Endodermal cell (in vitro differentiated cells): ENCODE measurements around the gene SLC22A5. TPM values are rescaled to one million over a fixed set of nuclear protein-coding genes. Genes with fewer than 3 reads are reported as not detected.

Experiments
- DNase-seq: peaks from one replicate; pipeline ENCODE4 v3.0.0-alpha.2; 2017
- H3K27ac ChIP-seq: 2 replicates; pipeline ENCODE4 v1.5.1; 2013; ENCODE audit warnings: mild to moderate bottlenecking, low read depth, low read length, moderate library complexity
- H3K27me3 ChIP-seq: 2 replicates; pipeline ENCODE4 v1.6.1; 2013; ENCODE audit warnings: mild to moderate bottlenecking, low read length, moderate library complexity; ENCODE audit not compliant: insufficient read depth, control insufficient read depth, poor library complexity, severe bottlenecking
- H3K36me3 ChIP-seq: 2 replicates; pipeline ENCODE4 v1.7.0; 2013; ENCODE audit warnings: mild to moderate bottlenecking, low read length, moderate library complexity; ENCODE audit not compliant: control insufficient read depth, insufficient read depth
- H3K4me1 ChIP-seq: one replicate; pipeline ENCODE4 v1.7.0; 2013; ENCODE audit warnings: low read length; ENCODE audit not compliant: control insufficient read depth, insufficient read depth
- H3K4me3 ChIP-seq: 2 replicates; pipeline ENCODE4 v1.5.1; 2013; ENCODE audit warnings: mild to moderate bottlenecking, low read length, moderate library complexity
- H3K9ac ChIP-seq: 2 replicates; pipeline ENCODE4 v1.6.1; 2013; ENCODE audit warnings: mild to moderate bottlenecking, low read length, moderate library complexity; ENCODE audit not compliant: poor library complexity, severe bottlenecking; ENCODE audit errors: extremely low read depth
- H3K9me3 ChIP-seq: 2 replicates; pipeline ENCODE4 v1.6.1; 2013; ENCODE audit warnings: mild to moderate bottlenecking, low read length, moderate library complexity; ENCODE audit not compliant: control insufficient read depth
- H3K27ac Mint-ChIP-seq: 2 replicates; pipeline ENCODE4 v1.8.0; 2020; ENCODE audit warnings: mixed read lengths
- H3K27me3 Mint-ChIP-seq: 2 replicates; pipeline ENCODE4 v1.8.0; 2021; ENCODE audit warnings: mild to moderate bottlenecking, mixed read lengths; ENCODE audit not compliant: insufficient read depth
- H3K36me3 Mint-ChIP-seq: 2 replicates; pipeline ENCODE4 v1.8.0; 2020; ENCODE audit warnings: low read depth, mixed read lengths
- H3K4me1 Mint-ChIP-seq: 2 replicates; pipeline ENCODE4 v1.8.0; 2020; ENCODE audit warnings: mixed read lengths
- H3K4me3 Mint-ChIP-seq: 2 replicates; pipeline ENCODE4 v1.8.0; 2020; ENCODE audit warnings: mild to moderate bottlenecking, moderate library complexity, mixed read lengths
- H3K9me3 Mint-ChIP-seq: 2 replicates; pipeline ENCODE4 v1.8.0; 2020; ENCODE audit warnings: mild to moderate bottlenecking, mixed read lengths
- WGBS, 2 experiments: methylation state at CpG; one replicate each; pipeline versions ENCODE4 v1.1.5 to v1.1.7; 2013; ENCODE audit warnings: missing lambda C conversion rate in 2 of 2, mixed read lengths in 1 of 2; ENCODE audit not compliant: insufficient coverage in 1 of 2, insufficient read length in 1 of 2; 5-methylcytosine and 5-hydroxymethylcytosine counted together
- total RNA-seq, 2 donors: library from RNA; stranded (reverse); fragmentation: NEBNext Ultra II Directional in 1 of 2; extraction: Animal tissue kit (Norgen Biotek cat#: 25700) in 1 of 2; gene quantifications; 2 replicates in 1 of 2; 3 replicates in 1 of 2; pipeline ENCODE4 v1.2.1, GENCODE V29; 2021
- TF ChIP-seq, protein P1 (sequence below): fragments of 200-600 bp; sonication (generic); conservative IDR thresholded peaks from 2 replicates; pipeline ENCODE4 v1.5.0; 2021; ENCODE audit warnings: antibody characterized with exemption, mild to moderate bottlenecking

SLC22A5 gene
- total RNA-seq, 2 donors from 2014 or later, result 4.9 to 8.2 TPM

DNA sequence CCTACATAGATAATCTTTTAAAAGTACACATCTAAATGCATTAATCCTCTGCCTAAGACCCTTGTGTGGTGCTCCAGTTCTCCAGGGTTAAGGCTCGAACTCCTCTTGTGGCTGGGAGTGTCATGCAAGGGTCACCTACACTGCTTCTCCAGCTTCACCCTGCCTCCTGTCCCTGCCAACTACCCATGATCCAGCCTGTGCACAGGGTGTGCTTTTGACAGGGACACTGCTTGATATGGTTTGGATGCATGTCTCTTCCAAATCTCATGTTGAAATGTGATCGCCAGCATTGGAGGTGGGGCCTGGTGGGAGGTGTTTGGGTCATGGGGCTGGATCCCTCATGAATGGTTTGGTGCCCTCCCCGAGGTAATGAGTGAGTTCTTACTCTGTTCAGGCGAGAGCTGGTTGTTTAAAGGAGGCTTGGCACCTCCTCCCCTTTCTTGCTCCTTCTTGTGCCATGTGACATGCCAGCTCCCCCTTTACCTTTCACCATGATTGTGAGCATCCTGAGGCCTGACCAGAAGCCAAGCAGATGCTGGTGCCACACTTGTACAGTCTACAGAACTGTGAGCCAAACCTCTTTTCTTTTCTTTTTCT is 48.5 kb downstream of the SLC22A5 start:
- no peak overlapping the region for H3K27ac Mint-ChIP-seq
- H3K4me3 ChIP-seq, result no peak overlapping the region
- H3K27me3 Mint-ChIP-seq, result no peaks in the 10 kb centered on the region
- no peak overlapping the region for H3K27ac ChIP-seq
- no peaks in the 10 kb centered on the region for H3K9me3 ChIP-seq
- H3K9me3 Mint-ChIP-seq, result no peaks in the 10 kb centered on the region
- H3K36me3 Mint-ChIP-seq, result no peaks in the 10 kb centered on the region
- H3K9ac ChIP-seq, result no peak overlapping the region
- WGBS, 2 experiments, result 94 to 100% methylated on average over 2 to 4 of the region's 4 CpGs
- no peaks in the 10 kb centered on the region for H3K4me1 ChIP-seq
- peaks cover 10% of the 10 kb centered on the region for H3K4me1 Mint-ChIP-seq
- DNase-seq, result no peak
- H3K27me3 ChIP-seq, result no peaks in the 10 kb centered on the region
- H3K36me3 ChIP-seq, result no peaks in the 10 kb centered on the region
- TF ChIP-seq, protein P1, sequence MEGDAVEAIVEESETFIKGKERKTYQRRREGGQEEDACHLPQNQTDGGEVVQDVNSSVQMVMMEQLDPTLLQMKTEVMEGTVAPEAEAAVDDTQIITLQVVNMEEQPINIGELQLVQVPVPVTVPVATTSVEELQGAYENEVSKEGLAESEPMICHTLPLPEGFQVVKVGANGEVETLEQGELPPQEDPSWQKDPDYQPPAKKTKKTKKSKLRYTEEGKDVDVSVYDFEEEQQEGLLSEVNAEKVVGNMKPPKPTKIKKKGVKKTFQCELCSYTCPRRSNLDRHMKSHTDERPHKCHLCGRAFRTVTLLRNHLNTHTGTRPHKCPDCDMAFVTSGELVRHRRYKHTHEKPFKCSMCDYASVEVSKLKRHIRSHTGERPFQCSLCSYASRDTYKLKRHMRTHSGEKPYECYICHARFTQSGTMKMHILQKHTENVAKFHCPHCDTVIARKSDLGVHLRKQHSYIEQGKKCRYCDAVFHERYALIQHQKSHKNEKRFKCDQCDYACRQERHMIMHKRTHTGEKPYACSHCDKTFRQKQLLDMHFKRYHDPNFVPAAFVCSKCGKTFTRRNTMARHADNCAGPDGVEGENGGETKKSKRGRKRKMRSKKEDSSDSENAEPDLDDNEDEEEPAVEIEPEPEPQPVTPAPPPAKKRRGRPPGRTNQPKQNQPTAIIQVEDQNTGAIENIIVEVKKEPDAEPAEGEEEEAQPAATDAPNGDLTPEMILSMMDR, result no peak
- H3K4me3 Mint-ChIP-seq, result no peak overlapping the region

DNA sequence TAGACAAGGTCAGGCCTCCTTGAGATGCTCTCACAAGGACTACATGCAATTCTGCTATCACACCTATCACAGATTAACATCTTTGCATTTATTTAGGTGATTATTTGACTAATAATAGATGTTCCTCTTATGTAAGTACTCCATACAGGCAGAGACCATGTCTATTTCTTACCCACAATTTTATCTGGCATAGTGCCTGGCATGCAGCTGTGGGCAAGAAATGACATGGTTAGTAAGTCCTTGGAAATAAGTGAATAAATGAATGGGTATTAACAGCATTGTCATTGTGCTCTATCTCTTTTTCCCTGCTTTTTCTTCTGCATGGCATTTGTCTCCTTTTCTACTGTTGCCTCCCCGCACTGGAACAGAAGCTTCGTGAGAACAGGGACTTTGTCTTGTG is 49.4 kb downstream of the SLC22A5 start:
- Histone ChIP-seq H3K36me3 (no peaks in the 10 kb centered on the region), H3K9ac (no peak overlapping the region), H3K27me3 (no peaks in the 10 kb centered on the region), H3K4me3 (no peak overlapping the region), H3K27ac (no peak overlapping the region), H3K9me3 (no peaks in the 10 kb centered on the region), H3K4me1 (no peaks in the 10 kb centered on the region)
- WGBS, 2 experiments, result 82 to 91% methylated on average over 2 of the region's 2 CpGs
- Mint-ChIP-seq H3K27me3 (no peaks in the 10 kb centered on the region), H3K4me1 (peaks cover 14% of the 10 kb centered on the region), H3K9me3 (no peaks in the 10 kb centered on the region), H3K4me3 (no peak overlapping the region), H3K27ac (no peak overlapping the region), H3K36me3 (no peaks in the 10 kb centered on the region)
- no peak for DNase-seq
- TF ChIP-seq, protein P1, result no peak

DNA sequence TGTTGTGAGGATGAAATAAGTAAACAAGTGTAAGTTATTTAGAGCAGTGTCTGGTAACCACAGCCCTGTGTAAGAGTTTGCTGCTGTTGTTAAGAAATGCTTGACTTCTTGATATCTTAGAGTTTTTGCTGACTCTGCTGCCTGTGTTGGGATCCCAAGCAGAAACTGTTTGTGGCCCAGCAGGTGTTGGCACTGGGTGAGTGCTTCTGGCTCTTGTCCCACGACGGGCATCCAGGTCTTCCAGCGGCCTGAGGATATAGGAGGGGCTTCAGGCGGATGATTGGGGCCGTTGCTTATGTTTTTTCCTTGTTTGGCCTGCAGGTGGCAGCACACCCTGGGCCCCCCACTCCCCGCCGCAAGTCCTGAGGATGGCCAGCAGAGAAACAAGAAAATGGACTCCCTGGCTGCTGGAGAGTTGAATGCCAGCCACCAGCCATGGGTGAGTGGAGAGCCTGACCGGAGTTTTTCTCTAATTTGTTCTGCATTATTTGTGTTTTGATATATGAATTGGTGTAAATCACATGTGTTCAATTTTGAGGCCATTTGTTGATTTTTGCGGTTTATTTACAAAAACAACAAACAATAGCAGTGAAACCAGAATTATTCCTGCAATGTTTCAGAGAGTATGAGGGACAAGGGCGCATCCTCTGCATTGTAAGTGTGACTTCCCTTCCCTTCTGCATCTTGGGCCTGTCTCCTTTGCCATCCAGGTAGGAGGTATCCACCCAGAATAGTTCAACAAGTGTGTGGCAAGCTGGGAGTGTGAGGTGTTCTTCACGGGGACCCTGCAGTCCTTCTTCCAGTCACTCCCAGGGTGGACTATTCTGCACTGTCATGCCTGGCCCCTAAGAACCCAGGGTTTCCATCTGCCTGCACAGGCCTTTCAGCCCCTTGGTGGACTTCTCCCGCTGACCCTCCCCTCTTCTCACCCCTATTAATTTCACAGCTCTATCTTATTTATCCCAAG is 50.3 kb downstream of the SLC22A5 start:
- H3K4me1 ChIP-seq, result no peaks in the 10 kb centered on the region
- no peak overlapping the region for H3K4me3 ChIP-seq
- no peak overlapping the region for H3K4me3 Mint-ChIP-seq
- H3K27me3 Mint-ChIP-seq, result no peaks in the 10 kb centered on the region
- H3K27ac ChIP-seq, result no peak overlapping the region
- H3K9me3 ChIP-seq, result no peaks in the 10 kb centered on the region
- peak overlapping the region; percentile 9 for H3K27ac Mint-ChIP-seq
- TF ChIP-seq, protein P1, result peak; percentile 94
- no peaks in the 10 kb centered on the region for H3K9me3 Mint-ChIP-seq
- DNase-seq, result peak; percentile 92
- no peaks in the 10 kb centered on the region for H3K36me3 ChIP-seq
- WGBS, 2 experiments, result 33 to 34% methylated on average over 6 to 12 of the region's 12 CpGs
- H3K4me1 Mint-ChIP-seq, result peaks cover 14% of the 10 kb centered on the region
- no peaks in the 10 kb centered on the region for H3K27me3 ChIP-seq
- H3K36me3 Mint-ChIP-seq, result no peaks in the 10 kb centered on the region
- no peak overlapping the region for H3K9ac ChIP-seq
